Osteocyte (in vitro differentiated cells): Measurements from ENCODE around the gene AMZ1. TPM values are rescaled to one million over a fixed set of nuclear protein-coding genes. Genes with fewer than 3 reads are reported as not detected.
A peak's percentile ranks its signal among the peaks of the same experiment; 100 is the strongest.

Experiments used
- DNase-seq: peaks from one replicate; pipeline ENCODE4 v3.0.0; 2021; ENCODE audit warnings: mixed read lengths; ENCODE audit not compliant: unreplicated experiment; ENCODE audit errors: extremely low spot score
- H3K27ac Mint-ChIP-seq: one replicate; pipeline ENCODE4 v1.8.0; 2021; ENCODE audit warnings: mild to moderate bottlenecking, mixed read lengths; ENCODE audit not compliant: unreplicated experiment
- H3K27me3 Mint-ChIP-seq: one replicate; pipeline ENCODE4 v1.8.0; 2021; ENCODE audit warnings: mixed read lengths; ENCODE audit not compliant: unreplicated experiment
- H3K36me3 Mint-ChIP-seq: one replicate; pipeline ENCODE4 v1.8.0; 2021; ENCODE audit warnings: mixed read lengths; ENCODE audit not compliant: unreplicated experiment
- H3K4me1 Mint-ChIP-seq: one replicate; pipeline ENCODE4 v1.8.0; 2021; ENCODE audit warnings: mixed read lengths; ENCODE audit not compliant: unreplicated experiment
- H3K4me3 Mint-ChIP-seq: one replicate; pipeline ENCODE4 v1.8.0; 2021; ENCODE audit warnings: mild to moderate bottlenecking, moderate library complexity, mixed read lengths; ENCODE audit not compliant: unreplicated experiment
- H3K9me3 Mint-ChIP-seq: one replicate; pipeline ENCODE4 v1.8.0; 2021; ENCODE audit warnings: mixed read lengths; ENCODE audit not compliant: unreplicated experiment
- CTCF ChIP-seq: fragments of 200-600 bp; sonication (generic); IDR thresholded peaks from 2 replicates; pipeline ENCODE4 v1.5.0; 2021; ENCODE audit warnings: antibody characterized with exemption, mild to moderate bottlenecking, moderate library complexity
- total RNA-seq: library from RNA; stranded (reverse); gene quantifications from 2 replicates; pipeline ENCODE4 v1.2.1, GENCODE V29; 2021

AMZ1 gene
- total RNA-seq, 1 donor from 2014 or later, result 5.8 TPM

GRCh38 chr7:2758673-2759616 lies 70.9 kb downstream of the AMZ1 start:
- Mint-ChIP-seq H3K4me3 (peak overlapping the region; percentile 59), H3K36me3 (peaks cover 25% of the 10 kb centered on the region), H3K9me3 (peaks cover 13% of the 10 kb centered on the region), H3K27ac (peak overlapping the region; percentile 95), H3K27me3 (no peaks in the 10 kb centered on the region), H3K4me1 (peaks cover 76% of the 10 kb centered on the region)
- no peak for DNase-seq
- TF ChIP-seq CTCF, result no peak

- Mint-ChIP-seq H3K9me3 (peaks cover 12% of the 10 kb centered on the region), H3K36me3 (peaks cover 23% of the 10 kb centered on the region), H3K27ac (peak overlapping the region; percentile 70), H3K4me3 (no peak overlapping the region), H3K27me3 (no peaks in the 10 kb centered on the region), H3K4me1 (peaks cover 73% of the 10 kb centered on the region)
- TF ChIP-seq CTCF, result no peak
- no peak for DNase-seq
Measured at GRCh38 chr7:2759736-2760097, 71.7 kb downstream of the AMZ1 start.

GRCh38 chr7:2760098-2760889 lies 72.3 kb downstream of the AMZ1 start:
- no peak for DNase-seq
- peaks cover 73% of the 10 kb centered on the region for H3K4me1 Mint-ChIP-seq
- H3K27ac Mint-ChIP-seq, result peak overlapping the region; percentile 70
- H3K4me3 Mint-ChIP-seq, result no peak overlapping the region
- TF ChIP-seq CTCF, result peak; percentile 50
- peaks cover 6% of the 10 kb centered on the region for H3K9me3 Mint-ChIP-seq
- H3K36me3 Mint-ChIP-seq, result peaks cover 17% of the 10 kb centered on the region
- no peaks in the 10 kb centered on the region for H3K27me3 Mint-ChIP-seq

GRCh38 chr7:2761131-2761624 lies 73.2 kb downstream of the AMZ1 start:
- Mint-ChIP-seq H3K4me1 (peaks cover 68% of the 10 kb centered on the region), H3K4me3 (no peak overlapping the region), H3K27ac (peak overlapping the region; percentile 70), H3K27me3 (no peaks in the 10 kb centered on the region), H3K36me3 (peaks cover 12% of the 10 kb centered on the region), H3K9me3 (no peaks in the 10 kb centered on the region)
- no peak for DNase-seq
- no peak for TF ChIP-seq CTCF
